HG03460 (cell line): Measurements from ENCODE around the gene FHIT.
"Not testable (repeated sequence)": the region's sequence is repeated elsewhere in the genome, so short reads cannot be mapped to it uniquely, and the experiment has no call there.

Experiments
- ATAC-seq: cut with Tn5 transposase; IDR thresholded peaks from one replicate; pipeline ENCODE4 v1.9.1; 2021; ENCODE audit not compliant: unreplicated experiment

FHIT gene

GRCh38 chr3:60742606-60743145 lies 508.6 kb downstream of the FHIT start:
- no peak for ATAC-seq

DNA sequence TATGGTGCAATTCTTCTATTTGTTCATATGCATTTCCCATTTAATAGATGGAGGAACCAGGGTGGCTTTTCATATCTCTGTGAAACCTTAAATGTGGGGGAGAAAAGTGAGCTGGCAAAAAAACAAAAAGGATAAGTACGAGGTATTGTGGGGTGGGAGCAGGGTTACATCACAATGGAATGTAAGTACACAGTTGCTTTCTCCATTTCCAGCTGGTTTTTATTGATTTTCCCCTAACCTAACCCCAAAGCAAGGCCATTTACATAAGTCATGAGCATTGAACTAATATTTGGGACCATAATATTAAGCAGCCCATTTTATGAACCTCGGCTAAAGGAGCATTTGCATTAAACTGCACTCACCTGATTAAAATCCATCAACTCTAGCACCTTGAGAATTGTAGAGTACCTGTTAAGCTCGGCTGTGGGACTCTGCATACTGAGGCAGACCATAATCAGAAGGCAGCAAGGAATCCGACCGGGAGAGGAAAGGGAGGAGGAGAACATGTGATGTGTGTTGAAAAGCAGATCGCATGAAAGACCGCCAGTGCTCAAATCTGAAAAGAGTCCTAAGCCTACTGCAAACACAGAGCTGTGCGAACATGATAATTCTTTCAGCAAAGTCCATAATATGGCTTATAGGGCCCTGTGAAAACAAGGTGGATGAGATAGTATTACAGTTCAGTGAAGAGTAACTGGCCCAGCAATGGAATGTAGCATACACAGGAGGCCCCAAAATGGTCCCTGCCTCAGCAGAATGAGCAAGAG lies 513.4 kb downstream of the FHIT start:
- ATAC-seq, result no peak

GRCh38 chr3:60730371-60730770 lies 520.9 kb downstream of the FHIT start:
- no peak for ATAC-seq

GRCh38 chr3:60729056-60729455 lies 522.2 kb downstream of the FHIT start:
- no peak for ATAC-seq

GRCh38 chr3:60728006-60728405 lies 523.2 kb downstream of the FHIT start:
- ATAC-seq, result no peak

- ATAC-seq, result no peak
Measured at GRCh38 chr3:60720736-60721135, 530.5 kb downstream of the FHIT start.

GRCh38 chr3:60716573-60716972 lies 534.7 kb downstream of the FHIT start:
- no peak for ATAC-seq

DNA sequence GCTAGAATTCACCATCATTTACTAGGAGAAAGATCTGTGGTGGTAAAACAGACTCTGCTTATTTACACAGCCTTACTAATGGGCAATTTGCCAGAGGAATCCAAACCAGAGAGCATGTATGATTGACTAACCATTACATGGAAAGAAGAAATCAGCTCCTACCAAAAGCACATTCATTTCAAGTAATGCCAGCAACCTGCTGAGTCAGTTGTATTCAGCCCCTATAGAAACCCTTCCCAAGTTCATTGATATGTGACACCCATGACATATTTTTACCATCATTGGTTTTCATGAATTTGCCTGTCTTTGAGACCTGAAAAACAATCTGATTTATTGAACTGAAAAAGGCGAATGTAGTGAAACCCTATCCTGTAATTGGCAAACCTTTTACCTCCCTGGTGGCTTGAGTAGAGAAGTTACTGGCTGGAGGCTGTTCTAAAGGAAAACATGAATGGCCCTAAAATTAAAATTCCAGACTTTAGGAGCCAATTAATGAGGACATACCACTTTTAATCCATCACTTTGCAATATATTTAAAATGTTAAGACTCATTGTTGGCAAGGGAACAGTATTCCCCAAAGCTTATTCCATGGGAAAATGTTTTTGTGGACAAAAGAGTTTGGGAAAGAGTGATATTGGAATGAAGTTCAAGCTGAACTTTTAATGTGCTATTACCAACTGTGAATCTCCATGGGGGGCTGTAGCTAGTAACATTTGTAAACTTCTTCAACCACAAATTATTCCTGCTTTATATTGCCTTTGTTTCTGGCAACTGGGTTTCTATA lies 542.9 kb downstream of the FHIT start:
- no peak for ATAC-seq

DNA sequence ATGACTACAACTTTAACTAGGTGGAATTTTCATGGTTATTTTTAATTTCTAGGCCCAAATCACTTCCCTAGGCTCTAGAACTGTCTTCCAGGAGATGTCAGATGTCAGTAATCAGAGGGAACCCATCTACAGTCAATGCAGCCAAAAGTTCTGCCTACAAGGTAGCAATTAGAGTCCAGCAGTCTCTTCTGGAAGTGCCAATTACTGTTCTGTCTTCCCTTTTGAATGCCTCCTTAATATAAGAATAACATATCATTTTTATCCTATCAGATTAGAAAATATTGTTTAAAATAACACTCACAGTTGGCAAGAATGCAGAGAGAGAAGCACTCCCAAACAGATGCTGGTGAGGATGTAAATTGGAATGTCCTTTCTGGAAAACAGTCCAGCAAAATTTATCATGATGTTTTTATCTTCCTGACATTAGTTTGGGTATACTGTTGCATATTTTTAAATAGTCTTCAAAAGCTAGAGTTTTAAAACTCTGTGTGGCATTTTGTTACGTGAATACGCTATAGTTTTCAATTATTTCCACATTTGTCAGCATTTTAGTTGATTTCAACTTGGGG lies 543.7 kb downstream of the FHIT start:
- ATAC-seq, result no peak

GRCh38 chr3:60703956-60704736 lies 547.1 kb downstream of the FHIT start:
- no peak for ATAC-seq

DNA sequence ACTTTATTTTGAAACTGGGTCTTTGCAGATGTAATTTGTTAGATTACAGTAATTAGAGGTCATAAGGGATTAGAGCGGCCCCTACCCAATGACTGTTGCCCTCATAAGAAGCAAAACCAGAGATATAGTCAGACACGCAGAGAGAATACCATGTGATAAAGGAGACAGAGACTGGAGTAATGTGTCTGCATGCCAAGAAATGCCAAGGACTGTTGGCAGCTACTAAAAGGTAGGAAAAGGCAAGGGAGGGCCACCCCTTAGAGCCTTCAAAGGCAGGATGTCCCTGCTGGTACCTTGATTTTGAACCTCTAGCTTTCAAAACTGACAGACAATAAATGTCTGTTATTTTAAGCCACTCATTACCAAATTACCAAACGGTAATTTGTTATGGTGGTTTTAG lies 548.2 kb downstream of the FHIT start:
- no peak for ATAC-seq

DNA sequence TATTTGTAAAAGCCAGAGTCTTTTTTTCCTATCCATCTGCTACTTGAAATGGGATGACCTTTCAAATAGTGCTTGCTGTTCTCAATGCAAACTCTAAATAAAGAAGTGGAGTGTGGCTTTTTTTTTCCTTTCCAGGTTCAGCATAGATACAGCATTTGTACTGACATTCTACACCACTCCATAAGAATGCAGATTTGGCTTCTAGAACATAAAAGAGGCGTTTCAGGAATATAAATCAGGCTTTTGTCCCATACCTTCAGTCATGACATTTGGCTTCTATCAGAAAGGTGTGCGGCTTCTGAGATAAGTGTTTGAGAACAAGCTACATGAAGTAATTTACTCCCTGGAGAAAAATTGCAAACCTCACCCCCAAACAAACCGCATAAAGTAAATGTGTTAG lies 553.1 kb downstream of the FHIT start:
- ATAC-seq, result no peak

- ATAC-seq, result no peak
Measured at GRCh38 chr3:60697132-60697531, 554.1 kb downstream of the FHIT start.

GRCh38 chr3:60696428-60697125 lies 554.7 kb downstream of the FHIT start:
- ATAC-seq, result no peak

- ATAC-seq, result no peak
Measured at GRCh38 chr3:60675424-60675823, 575.8 kb downstream of the FHIT start.

DNA sequence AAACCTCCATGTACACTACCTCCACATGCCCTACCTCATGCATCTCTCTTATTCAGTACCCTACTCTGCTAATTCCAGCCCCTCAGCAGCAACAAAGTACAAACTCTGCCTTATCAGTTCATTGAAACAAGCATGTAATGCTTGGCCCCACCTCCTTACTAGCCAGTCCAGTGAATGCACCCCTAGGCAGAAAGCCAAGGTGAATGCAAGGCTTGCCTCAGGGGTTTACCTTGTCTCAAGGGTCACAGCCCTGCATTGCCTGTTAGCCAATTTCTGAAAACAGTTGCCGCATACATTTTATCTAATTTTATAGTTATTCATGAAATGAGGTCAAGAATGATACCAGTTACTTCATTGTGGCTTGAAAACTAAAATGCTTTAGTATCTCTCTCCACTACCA lies 576.4 kb downstream of the FHIT start:
- no peak for ATAC-seq

DNA sequence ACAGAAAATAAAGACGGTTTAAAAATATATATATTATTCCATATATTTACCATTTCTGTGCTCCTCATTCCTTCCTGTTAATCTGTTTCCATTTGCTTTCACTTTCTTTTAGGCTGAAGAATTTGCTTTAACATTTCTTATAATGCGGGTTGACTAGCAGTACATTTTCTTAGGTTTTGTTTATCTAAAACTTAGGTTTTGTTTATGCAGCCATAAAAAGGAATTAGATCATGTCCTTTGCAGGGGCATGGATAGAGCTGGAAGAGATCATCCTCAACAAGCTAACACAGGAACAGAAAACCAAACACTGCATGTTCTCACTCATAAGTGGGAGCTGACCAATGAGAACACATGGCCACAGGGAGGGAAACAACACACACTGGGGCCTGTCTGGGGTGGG lies 578.1 kb downstream of the FHIT start:
- ATAC-seq, result no peak

DNA sequence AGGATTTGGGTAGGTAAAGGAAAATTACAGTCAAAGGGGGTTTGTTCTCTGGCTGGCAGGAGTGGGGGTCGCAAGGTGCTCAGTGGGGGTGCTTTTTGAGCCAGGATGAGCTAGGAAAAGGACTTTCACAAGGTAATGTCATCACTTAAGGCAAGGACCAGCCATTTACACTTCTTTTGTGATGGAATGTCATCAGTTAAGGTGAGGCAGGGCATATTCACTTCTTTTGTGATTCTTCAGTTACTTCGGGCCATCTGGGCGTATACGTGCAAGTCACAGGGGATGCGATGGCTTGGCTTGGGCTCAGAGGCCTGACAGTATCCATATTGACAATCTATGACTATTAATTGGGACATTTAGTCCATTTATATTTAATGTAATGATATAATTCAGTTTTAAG lies 578.9 kb downstream of the FHIT start:
- not testable (repeated sequence) for ATAC-seq

DNA sequence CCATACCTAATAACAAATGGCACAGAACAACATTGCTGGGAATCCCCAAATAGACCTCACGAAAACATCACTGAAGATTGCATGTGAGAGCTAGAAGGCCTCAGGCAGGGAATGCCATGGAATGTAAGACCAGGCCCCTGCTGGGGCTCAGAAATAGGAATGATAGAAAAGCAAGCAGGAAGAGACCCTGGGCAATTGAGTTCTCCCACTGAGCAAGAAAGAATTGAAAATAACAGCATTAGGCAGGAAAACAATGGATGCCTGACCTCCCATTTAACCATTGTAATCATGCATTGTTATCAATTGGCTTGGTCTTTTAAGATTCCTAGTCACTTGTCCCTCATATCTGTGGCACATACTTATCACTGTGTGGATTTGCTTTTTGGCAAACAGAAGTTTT lies 581.6 kb downstream of the FHIT start:
- ATAC-seq, result no peak

GRCh38 chr3:60660026-60660425 lies 591.2 kb downstream of the FHIT start:
- no peak for ATAC-seq
